GM18519 (cell line): Measurements from ENCODE around the gene CRX.
"Not testable (repeated sequence)": the region's sequence is repeated elsewhere in the genome, so short reads cannot be mapped to it uniquely, and the experiment has no call there.

Experiments
- ATAC-seq: cut with Tn5 transposase; IDR thresholded peaks from one replicate; pipeline ENCODE4 v1.9.1; 2021; ENCODE audit warnings: mild to moderate bottlenecking, moderate library complexity; ENCODE audit not compliant: unreplicated experiment, low FRiP score

The CRX gene

GRCh38 chr19:47821460-47822020 is at the start of gene CRX:
CRX (plus strand) TSS chr19:47821937; CDS start chr19:47834444, 12,507 bp downstream.
- no peak for ATAC-seq

GRCh38 chr19:47776568-47776967 is 45.2 kb upstream of the CRX start:
- no peak for ATAC-seq

- not testable (repeated sequence) for ATAC-seq
Observed at GRCh38 chr19:47777245-47778048, 44.3 kb upstream of the CRX start.

- ATAC-seq = no peak
Observed at GRCh38 chr19:47778049-47778953, 43.4 kb upstream of the CRX start, which contains the start of gene SELENOW. SELENOW (plus strand) TSS chr19:47778703; CDS start chr19:47778786, 83 bp downstream.

GRCh38 chr19:47778954-47779351 is 42.8 kb upstream of the CRX start:
- ATAC-seq = no peak

GRCh38 chr19:47779524-47780214 is 42.1 kb upstream of the CRX start:
- ATAC-seq = no peak

- no peak for ATAC-seq
Observed at GRCh38 chr19:47780215-47780551, 41.6 kb upstream of the CRX start.

GRCh38 chr19:47781590-47782262 is 40.0 kb upstream of the CRX start:
- ATAC-seq = no peak

- ATAC-seq = no peak
Observed at GRCh38 chr19:47786566-47786965, 35.2 kb upstream of the CRX start.

GRCh38 chr19:47787307-47787706 is 34.4 kb upstream of the CRX start:
- ATAC-seq = not testable (repeated sequence)

GRCh38 chr19:47789811-47790210 is 31.9 kb upstream of the CRX start:
- not testable (repeated sequence) for ATAC-seq

- no peak for ATAC-seq
Observed at GRCh38 chr19:47790398-47790814, 31.3 kb upstream of the CRX start.

- no peak for ATAC-seq
Observed at GRCh38 chr19:47792616-47793015, 29.1 kb upstream of the CRX start.

GRCh38 chr19:47794526-47794925 is 27.2 kb upstream of the CRX start:
- ATAC-seq = no peak

- no peak for ATAC-seq
Observed at GRCh38 chr19:47796785-47797184, 25.0 kb upstream of the CRX start.

GRCh38 chr19:47797996-47798903 is 23.5 kb upstream of the CRX start:
- no peak for ATAC-seq

- no peak for ATAC-seq
Observed at GRCh38 chr19:47798904-47799266, 22.9 kb upstream of the CRX start.

- ATAC-seq = no peak
Observed at GRCh38 chr19:47801270-47801669, 20.5 kb upstream of the CRX start.

- no peak for ATAC-seq
Observed at GRCh38 chr19:47802521-47803043, 19.2 kb upstream of the CRX start.
